HG03432 (cell line): ENCODE measurements around the gene APPBP2.
"Not testable (repeated sequence)": the region's sequence is repeated elsewhere in the genome, so short reads cannot be mapped to it uniquely, and the experiment has no call there.

ENCODE experiments used
- ATAC-seq: cut with Tn5 transposase; IDR thresholded peaks from one replicate; pipeline ENCODE4 v1.9.1; 2021; ENCODE audit warnings: mild to moderate bottlenecking, moderate library complexity; ENCODE audit not compliant: unreplicated experiment

APPBP2 gene

DNA sequence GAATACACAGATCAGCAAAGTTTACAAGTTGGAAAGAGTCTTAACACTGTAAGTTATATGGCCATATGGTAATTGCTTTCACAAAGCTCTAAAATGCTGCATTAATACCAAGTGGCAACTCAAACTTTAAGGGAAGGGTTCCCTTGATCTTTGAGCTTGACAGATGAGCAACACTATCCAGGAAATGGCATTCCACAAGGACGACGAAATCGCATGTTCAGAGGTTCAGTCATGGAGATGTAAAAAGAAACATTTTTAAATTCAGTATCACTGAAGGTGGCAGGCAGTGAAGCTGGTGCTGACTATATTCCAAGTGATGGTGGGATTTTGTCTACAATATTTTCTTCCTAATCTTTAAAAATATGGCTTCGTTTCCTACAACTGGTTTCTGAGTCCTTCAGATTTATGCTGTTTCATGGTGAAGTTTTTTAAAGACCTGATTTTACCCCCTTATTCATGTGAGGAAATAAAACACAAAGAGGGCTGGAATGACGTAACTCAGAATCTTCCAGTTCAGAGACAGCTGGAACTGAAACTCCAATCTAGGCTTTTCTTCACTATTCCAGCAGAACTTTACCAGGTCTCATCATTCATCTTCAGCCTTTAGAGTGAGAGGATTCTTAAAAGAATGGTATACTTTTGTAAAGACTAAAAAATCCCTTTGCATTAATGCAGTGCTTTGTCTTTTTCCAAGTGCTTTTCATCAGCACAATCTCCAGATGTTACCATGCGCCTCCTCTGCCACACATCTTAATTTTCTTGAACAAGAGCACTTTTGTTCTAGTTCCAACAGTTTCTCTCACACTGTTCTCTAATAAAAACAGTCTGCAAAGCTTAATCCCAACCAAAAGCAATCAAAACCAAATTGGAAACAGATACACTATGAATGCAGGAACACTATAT lies 83.5 kb downstream of the APPBP2 start:
- ATAC-seq = no peak

DNA sequence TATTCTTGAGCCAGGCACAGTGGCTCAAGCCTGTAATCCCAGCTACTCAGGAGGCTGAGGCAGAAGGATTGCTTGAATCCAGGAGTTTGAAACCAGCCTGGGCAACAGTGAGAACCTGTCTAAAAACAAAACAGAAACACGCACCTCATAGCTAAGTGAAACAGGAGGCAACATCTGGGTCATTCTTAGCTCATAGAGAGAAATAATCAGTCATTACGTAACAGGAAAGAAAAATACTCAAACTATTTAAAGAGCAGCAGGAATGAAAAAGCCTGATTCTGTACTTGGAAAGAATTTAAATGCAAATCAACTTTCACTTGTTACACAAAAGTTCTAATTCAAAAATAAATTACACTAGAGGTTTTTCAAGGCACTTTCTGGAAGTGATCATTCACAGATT lies 86.5 kb downstream of the APPBP2 start:
- ATAC-seq = no peak

DNA sequence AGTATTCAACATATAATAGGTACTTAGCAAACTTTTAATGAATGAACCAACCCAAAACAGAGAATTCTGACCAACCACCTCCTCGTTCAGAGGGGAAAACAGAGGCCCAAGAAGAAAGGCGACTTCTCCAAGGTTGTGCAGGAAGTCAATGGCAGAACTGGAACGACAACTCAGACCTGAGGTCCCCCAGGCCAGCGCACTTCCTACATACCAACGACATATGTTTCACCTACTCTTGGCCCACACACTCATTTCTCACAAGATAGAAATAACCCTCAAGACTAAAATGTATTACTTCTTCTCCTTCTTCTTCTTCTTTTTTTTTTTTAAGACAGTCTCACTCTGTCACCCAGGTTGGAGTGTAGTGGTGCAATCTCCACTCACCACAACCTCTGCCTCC lies 89.4 kb downstream of the APPBP2 start:
- ATAC-seq = no peak

DNA sequence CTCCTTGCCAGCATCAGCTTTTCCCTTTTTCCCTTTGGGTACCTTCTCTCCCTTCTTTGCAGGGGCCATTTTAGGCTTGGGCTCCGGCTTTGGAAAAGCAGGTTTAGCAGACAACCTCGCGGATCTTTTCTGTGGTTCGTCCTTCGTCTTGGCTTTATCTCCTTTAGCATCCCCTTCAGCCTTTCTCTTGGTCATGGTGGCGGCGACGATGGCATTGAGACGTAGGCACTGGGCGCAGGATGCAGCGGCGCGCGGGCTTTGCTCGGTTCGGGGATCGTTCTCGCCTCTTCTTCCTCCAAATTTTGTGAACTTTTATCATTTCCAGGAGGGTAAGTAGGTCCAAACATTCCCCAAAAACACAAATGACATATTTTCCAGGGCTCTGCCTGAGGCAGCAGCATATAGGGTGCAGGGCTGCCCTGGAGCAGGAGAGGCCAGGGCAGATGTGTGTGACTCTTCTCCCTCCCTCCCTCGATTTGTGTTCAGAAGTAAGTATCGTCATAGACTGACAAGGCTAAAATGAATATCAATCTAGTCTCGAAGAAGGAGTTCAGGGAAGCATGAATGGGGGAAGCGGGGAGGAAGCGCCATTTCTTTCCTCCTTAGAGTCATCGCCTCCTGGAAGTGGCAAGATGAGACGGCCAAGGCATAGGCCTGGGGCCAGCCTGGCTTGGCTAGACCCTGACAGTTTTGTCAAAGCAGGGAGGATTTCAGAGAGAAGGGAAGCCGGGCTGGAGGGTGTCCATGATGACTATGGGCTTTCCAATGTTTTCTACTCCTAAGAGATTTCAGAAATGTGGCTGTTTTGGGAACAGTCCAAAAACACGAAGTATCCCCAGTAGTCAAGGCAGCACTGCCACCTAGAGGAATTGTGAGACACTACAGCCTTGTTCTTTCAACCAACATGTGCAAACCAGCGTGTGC lies 90.5 kb downstream of the APPBP2 start:
- ATAC-seq = no peak

DNA sequence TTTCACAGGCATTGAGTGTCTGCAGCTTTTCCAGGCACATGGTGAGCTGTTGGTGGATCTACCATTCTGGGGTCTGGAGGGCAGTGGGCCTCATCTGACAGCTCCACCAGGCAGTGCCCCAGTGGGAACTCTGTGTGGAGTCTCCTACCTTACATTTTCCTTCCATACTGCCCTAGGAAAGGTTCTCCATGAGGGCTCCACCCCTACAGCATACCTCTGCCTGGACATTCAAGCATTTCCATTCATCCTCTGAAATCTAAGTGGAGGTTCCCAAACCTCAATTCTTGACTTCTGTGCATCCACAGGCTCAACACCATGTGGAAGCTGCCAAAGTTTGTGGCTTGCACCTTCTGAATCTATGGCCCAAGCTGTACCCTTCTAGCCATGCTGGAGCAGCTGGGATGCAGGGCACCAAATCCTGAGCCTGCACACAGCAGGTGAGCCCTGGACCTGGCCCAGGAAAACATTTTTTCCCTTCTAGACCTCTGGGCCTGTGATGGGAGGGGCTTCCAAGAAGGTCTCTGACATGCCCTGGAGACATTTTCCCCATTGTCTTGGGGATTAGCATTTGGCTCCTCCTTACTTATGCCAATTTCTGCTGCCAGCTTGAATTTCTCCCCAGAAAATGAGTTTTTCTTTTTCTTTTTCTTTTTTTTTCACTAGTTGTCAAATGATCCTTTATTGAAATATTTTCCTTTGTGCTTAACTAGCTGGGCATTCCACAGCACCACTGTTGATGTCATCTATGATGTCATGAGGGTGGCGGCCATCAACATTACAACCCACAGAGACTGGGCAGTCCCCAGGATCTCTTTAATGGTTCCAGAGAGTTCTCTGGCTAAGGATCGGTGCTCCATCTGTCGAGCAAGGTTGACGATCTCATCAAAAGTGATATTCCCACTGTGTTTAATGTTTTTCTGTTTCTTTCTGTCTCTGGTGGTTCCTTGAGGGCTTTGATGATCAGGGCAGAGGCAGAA lies 92.7 kb downstream of the APPBP2 start:
- ATAC-seq = not testable (repeated sequence)

DNA sequence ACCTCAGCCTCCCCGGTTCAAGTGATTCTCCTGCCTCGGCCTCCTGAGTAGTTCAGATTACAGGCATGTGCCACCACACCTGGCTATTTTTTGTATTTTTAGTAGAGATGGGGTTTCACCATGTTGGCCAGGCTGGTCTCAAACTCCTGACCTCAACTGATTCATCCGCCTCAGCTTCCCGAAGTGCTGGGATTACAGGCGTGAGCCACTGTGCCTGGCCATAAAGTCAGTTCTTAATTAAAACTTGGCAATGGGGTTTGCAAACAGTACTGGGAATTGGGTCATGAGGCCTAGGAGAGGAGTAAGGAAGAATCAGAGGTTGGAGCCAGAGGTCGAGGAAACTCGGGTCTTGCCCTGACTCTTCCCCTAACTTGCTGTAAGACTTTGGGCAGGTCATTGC lies 95.5 kb downstream of the APPBP2 start:
- not testable (repeated sequence) for ATAC-seq

DNA sequence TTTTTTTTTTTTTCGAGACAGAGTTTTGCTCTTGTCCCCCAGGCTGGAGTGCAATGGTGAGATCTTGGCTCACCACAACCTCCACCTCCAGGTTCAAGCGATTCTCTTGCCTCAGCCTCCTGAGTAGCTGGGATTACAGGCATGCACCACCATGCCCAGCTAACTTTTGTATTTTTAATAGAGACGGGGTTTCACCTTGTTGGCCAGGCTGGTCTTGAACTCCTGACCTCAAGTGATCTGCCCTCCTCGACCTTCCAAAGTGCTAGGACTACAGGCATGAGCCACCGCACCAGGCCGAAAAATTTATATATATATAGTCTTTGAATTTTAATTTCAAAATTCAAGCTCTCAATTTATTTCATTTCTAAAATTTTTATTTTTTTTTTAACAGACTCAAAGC lies 97.6 kb downstream of the APPBP2 start:
- not testable (repeated sequence) for ATAC-seq

DNA sequence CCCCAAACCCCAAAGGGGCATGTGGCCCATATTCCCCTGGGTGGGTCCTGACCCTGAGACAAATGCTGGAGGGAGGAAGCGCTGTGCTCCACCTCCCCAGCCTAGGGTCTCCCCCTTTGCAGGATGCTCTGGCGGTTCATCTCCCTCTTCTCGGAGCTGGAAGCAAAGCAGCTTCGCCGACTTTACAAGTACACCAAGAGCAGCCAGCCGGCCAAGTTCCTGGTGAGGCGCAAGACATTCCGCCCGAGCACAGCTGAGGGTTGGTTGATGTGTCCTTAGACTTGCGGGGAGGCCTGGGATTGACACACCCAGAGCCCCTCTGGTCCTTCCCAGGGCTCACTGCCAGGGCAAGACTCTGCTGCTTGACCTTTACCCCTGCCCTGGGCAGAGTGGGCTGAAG lies 99.4 kb downstream of the APPBP2 start:
- no peak for ATAC-seq

DNA sequence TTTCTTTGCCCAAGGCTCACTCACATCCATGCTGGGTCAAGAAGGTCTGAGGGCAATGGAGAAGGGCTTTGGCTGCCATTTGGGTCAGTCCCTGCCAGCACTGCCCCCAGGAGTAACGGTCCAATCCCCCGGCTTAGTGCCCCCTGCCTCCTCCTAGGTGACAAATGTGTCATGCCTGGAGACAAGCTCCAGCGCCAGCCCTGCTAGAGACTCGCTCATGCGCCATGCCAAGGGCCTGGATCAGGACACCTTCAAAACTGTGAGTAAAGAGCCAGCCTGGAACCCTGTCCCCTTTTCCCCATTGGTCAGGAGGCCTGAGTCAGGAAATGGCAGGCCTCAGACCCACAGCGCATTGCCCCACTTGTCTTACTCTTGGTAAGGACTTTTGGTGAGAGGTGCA lies 100.4 kb downstream of the APPBP2 start:
- ATAC-seq = no peak

DNA sequence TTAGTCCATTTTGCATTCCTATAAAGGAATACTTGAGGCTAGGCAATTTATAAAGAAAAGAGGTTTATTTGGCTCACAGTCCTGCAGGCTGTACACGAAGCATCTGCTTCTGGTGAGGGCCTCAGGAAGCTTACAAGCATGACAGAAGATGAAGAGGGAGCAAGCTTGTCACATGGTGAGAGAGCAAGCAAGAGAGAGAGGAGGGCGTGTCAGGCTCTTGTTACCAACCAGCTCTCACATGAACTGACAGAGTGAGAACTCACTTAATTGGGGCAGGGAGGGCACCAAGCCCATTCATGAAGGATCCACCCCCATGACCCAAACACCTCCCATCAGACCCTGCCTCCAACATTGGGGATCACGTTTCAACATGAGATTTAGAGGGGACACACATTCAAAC lies 102.2 kb downstream of the APPBP2 start:
- ATAC-seq = no peak

DNA sequence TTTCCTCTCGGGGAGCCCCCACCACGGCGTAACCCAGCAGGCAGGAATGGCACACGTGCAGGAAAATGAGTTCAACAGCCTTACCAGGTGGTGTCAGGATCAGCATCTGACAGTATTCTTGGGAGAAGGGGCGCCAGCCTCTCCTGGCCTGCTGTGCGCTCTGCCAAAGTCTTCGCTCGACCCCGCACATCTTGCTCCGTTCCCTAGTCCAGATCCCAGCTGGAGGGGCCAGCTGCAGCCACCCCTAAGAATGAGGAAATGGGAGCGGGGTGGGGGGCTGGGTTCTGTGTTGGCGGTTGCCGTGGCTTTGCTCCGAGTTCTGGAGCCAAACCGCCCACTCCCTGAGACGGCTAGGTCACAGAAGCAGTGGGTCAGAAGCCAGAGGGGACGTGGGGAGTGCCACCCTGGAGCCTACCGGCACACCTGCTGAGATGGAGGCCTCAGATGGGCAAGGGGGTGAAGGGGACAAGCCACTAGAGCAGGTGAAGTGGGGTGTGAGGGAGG lies 103.8 kb downstream of the APPBP2 start, which contains the start of gene CHCT1:
Gene CHCT1, plus strand, starts transcription at position 328 of the 504 bp plus-strand sequence. Its CDS starts 104 bp downstream, at position 432.
- ATAC-seq = no peak

DNA sequence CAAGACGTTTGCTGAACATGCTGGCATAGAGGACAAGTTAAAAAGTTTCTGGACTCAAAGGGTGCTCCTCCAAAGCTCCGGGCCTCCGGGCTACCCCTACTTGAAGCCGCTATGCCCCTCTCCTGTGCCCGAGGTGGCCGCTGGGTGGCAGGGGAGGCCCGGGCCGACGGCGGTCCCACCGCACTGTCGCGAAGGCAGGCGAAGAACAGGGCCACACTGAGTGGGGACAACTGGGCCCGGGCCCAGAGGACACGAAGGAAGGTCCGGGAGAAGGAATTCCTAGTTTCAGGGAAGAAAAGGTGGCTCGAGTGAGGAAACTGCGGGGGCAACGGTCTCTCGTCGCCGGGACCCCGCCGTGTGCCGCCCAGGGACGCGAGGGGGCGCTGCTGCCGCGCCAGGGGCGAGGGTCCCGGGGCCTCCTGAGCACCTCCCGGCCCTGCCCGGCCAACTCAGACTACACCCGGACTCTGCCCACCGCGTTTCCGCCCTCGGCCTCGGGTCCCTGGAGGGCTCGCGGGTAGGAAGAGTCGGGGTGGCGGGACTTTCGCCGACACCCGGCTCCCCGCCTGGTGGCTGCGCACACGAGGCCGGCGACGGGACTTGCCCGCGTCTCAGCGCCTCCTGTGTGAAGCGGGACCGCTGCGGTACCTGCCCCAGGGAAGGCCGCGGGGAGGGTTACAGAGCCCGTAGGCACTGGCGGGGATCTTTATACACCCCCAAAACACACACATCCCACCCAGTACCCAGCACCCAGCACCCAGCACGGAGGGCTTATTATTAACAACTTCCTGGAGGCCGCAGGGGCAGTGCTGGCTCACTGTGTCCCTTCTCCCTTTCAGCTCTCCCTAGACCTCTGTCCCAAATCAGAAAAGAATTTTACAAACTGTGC lies 104.5 kb downstream of the APPBP2 start:
- ATAC-seq = peak; percentile 93

DNA sequence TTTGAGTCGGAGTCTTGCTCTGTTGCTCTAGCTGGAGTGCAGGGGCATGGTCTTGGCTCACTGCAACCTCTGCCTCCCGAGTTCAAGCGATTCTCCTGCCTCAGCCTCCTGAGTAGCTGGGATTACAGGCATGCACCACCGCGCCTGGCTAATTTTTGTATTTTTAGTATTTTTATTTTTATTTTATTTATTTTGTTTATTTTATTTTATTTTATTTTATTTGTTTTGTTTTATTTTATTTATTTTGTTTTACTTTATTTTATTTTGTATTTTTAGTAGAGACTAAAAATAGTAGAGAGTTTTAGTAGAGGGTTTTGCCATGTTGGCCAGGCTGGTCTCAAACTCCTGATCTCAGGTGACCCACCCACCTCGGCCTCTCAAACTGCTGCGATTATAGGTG lies 106.2 kb downstream of the APPBP2 start:
- ATAC-seq = not testable (repeated sequence)

DNA sequence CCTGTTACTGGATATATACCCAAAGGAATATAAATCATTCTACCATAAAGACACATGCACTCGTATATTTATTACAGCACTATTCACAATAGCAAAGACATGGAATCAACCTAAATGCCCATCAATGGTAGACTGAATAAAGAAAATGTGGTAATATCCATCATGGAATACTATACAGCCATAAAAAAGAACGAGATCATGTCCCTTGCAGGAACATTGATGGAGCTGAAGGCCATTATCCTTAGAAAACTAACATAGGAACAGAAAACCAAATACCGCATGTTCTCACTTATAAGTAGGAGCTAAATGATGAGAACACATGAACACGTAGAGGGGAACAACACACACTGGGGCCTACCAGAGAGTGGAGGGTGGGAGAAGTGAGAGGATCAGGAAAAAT lies 107.0 kb downstream of the APPBP2 start:
- ATAC-seq = not testable (repeated sequence)

DNA sequence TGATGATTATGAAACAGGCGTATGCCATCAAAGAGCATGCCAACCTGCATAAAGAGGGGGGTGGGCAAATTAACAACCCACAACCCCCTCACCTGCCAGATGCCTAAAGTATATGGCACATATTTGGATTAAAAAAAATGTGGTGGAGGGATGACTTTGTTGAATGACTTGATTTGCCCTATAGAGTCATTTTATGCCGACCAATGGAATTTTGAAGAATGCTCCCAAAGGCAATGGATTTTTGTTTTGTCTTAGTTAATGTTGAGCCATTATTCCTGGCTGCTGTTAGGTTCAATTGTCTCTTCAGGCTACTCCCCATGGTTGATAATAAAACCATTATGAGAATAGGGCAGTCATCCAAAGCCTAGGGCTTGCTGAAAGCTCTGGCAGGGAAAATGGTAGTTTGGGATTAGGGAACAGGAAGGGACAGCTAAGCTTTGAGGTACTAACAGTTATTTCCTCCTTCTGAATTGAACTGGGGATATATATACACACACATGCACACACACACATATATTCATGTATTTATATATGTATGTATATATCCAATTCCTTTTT lies 109.6 kb downstream of the APPBP2 start:
- no peak for ATAC-seq

DNA sequence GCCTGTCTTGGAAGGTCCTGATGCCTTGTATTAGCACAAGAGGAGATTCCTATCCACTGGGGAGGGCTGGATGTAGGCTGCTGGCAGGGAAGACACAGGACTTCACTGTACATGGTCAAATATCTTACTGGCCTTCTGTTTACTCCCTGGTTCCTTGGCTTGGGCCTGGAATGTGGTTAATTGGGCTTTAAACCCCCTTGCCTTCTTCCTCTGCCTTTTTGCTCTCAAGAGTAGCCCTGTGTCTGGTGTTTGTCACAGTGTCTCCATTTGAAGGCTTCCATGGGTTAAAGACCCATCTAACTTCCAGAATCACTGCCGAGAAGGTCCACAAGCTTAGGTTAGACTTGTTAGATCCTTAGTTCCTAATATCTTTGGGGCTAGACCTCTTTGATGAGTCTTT lies 110.9 kb downstream of the APPBP2 start:
- ATAC-seq = no peak

DNA sequence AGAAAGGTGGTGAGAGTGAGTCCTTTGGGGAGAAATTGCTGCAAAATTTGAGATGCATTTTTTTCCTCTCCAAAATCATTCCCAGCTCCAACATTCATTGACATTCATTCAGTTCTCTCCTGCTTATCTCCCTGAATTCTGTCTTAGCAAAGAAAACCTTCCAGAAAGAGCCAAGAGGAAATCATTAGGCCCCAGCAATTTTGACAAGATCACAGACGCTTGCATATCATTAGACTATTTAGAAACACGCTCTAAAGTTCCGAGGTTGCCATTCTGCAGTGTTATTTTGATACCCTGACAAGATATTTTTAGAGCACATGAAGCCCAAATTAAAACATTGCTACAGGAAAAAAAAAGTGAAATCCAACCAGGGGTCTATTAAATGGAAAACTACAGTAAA lies 113.3 kb downstream of the APPBP2 start:
- ATAC-seq = no peak

DNA sequence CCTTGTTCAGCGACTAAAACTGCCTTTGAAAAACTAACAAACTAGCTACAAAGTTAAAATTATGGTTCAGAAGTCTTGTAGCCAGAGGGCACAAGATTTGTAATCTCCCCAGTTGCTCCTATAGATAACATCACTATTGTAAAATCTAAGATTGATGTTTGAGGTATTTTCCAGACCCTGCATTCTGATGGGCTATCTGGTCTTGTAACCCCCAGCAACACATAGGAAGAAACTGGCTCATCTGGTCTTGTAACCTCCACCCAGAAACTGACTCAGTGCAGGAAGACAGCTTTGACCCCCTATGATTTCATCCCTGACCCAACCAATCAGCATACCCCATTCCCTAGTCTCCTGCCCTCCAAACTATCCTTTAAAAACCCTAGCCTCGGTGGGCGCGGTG lies 116.0 kb downstream of the APPBP2 start:
- ATAC-seq = no peak

DNA sequence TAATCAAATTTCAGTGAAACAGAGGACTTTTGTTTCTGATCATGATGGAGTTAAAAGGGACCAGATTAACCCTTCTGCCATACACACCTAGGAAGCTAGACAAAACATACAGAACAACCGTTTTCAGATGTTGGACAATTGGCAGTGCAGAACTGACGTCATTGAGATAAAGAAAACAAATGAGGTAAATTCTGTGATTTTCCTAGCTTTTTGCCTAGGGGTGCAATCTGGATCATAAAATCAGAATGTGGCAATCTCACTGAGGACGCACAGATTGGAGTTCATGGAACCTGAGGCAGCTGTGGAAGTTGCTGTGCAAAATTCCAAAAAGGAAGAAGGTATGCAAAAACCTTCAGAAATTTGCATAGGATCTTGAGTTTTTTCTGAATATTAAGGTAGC lies 119.2 kb downstream of the APPBP2 start:
- ATAC-seq = no peak
